ENCODE measurements around the gene PNRC1.
"Not testable (repeated sequence)": the region's sequence is repeated elsewhere in the genome, so short reads cannot be mapped to it uniquely, and the experiment has no call there.

The PNRC1 gene

DNA sequence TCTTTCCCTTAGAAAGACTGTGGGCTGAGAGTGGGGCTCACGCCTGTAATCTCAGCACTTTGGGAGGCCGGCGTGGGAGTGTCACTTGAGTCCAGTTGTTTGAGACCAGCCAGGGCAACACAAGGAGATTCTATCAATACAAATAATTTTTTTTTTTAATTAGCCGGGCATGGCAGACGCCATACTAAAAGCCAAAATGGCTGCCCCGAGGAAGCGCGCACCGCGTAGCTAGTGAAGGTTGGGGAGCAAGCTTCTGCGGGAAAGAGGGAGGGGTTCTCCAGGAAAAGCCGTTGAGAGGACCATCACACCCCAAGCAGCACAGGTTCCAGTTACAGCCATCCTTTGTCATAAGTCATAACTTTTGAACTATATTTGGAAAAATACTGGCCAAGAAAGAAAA, 21.3 kb upstream of the PNRC1 start:
- no peak for DNase-seq (ENCODE audit: low read depth)

GRCh38 chr6:89063881-89064280, 16.7 kb upstream of the PNRC1 start:
- no peak for DNase-seq (ENCODE audit: low read depth)

GRCh38 chr6:89064931-89065330, 15.6 kb upstream of the PNRC1 start:
- not testable (repeated sequence) for DNase-seq (ENCODE audit: low read depth)

- not testable (repeated sequence) for DNase-seq (ENCODE audit: low read depth)
Measured at GRCh38 chr6:89066121-89066520, 14.4 kb upstream of the PNRC1 start.

DNA sequence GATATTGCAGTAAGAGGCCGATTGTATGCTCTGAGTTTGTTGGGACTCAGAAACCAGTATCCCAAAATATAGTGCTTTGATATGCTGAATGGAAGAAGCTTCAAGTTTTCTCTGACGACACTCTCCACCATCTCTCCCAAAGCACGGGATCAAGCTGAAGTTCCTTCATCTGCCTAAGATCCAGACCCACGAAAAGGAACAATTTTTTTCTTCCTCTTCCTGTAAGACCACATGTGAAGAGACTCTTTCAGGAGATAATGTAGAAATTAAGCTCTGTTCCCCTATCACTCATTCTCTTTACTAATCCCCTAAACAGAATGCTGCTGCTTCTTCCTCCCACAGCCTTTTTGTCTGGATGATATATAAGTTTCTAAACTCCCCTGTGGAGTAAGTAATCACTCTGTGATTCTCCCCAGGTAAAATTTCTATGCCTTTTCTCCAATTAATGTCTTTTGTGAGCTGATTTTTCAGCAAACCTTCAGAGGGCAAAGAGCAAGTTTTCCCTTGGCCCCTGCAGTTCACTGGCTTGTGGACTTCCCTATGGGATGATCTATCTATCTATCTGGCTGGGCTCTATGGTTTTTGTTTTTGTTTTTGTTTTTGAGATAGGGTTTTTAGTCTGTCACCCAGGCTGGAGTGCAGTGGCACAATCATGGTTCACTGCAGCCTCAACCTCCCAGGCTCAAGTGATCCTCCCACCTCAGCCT, 13.5 kb upstream of the PNRC1 start:
- no peak for DNase-seq (ENCODE audit: low read depth)

DNA sequence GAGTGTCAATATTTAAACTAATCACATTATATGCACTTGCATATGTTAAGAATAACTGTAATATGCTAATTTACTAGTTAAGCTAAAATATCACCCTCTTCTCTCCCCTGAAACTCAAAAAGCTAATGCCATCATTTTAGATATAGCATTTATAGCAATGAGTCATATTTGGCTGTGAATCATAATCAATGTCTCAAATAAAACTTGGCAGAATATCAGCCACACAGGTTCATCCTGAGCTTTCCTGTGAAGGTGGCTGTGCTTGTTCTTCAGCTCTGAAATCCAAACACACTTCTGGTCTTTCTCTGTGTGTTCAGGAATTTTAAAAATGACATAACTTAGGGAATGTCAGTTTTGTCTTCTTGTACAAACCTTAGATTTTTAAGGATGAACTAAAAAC, 12.8 kb upstream of the PNRC1 start:
- DNase-seq (ENCODE audit: low read depth), result no peak

GRCh38 chr6:89068695-89069094, 11.9 kb upstream of the PNRC1 start:
- DNase-seq (ENCODE audit: low read depth), result no peak

DNA sequence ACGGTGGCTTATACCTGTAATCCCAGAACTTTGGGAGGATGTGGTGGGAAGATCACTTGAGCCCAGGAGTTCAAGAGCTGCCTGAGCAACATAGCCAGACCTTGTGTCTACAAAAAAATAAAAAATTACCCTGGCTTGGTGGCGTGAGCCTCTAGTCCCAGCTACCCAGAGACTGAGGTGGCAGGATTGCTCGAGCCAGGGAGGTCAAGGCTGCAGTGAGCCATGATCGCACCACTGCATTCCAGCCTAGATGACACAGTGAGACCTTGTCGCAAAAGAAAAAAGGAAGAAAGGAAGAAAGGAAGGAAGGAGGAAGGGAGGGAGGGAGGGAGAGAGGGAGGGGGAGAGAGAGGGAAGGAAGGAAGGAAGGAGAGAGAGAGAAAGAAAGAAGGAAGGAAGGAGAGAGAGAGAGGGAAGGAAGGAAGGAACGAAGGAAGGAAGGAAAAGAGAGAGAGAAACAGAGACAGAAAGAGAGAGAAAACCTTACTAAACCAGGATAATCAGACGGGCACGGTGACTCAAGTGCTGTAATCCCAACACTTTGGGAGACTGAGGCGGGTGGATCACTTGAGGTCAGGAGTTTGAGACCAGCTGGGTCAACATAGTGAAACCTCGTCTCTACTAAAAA, 10.9 kb upstream of the PNRC1 start:
- DNase-seq (ENCODE audit: low read depth), result no peak

GRCh38 chr6:89071036-89071435, 9.5 kb upstream of the PNRC1 start:
- no peak for DNase-seq (ENCODE audit: low read depth)

GRCh38 chr6:89073014-89073620, 7.4 kb upstream of the PNRC1 start:
- DNase-seq (ENCODE audit: low read depth), result no peak

DNA sequence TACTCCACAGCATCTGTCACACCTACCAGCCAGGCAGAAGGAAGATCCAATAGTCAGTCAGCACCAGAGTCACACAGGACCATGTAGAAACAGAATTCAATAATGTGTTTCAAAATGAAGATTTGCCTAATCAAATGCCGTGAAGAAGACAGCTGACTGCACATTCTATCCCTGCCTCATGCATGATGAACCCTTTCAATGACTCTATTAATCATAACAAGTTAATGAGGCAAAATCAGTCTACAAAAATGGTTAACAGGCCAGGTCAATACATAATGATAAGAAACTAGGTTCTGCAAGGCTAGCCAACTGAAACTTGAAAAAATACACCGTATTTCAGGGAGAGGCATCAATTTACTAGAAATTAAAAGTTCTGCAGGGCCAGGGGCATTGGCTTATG, 6.7 kb upstream of the PNRC1 start:
- DNase-seq (ENCODE audit: low read depth), result no peak

- DNase-seq (ENCODE audit: low read depth), result peak; percentile 67
Measured at GRCh38 chr6:89079511-89080234, 878 bp upstream of the PNRC1 start.

DNA sequence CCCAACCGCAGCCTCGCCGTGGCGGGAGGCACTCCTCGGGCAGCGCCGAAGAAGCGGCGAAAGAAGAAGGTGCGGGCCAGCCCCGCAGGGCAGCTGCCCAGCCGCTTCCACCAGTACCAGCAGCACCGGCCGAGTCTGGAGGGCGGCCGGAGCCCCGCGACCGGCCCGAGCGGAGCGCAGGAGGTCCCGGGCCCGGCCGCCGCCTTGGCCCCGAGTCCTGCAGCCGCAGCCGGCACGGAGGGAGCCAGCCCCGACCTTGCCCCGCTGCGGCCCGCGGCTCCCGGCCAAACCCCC, 525 bp downstream of the PNRC1 start:
- DNase-seq (ENCODE audit: low read depth), result no peak

DNA sequence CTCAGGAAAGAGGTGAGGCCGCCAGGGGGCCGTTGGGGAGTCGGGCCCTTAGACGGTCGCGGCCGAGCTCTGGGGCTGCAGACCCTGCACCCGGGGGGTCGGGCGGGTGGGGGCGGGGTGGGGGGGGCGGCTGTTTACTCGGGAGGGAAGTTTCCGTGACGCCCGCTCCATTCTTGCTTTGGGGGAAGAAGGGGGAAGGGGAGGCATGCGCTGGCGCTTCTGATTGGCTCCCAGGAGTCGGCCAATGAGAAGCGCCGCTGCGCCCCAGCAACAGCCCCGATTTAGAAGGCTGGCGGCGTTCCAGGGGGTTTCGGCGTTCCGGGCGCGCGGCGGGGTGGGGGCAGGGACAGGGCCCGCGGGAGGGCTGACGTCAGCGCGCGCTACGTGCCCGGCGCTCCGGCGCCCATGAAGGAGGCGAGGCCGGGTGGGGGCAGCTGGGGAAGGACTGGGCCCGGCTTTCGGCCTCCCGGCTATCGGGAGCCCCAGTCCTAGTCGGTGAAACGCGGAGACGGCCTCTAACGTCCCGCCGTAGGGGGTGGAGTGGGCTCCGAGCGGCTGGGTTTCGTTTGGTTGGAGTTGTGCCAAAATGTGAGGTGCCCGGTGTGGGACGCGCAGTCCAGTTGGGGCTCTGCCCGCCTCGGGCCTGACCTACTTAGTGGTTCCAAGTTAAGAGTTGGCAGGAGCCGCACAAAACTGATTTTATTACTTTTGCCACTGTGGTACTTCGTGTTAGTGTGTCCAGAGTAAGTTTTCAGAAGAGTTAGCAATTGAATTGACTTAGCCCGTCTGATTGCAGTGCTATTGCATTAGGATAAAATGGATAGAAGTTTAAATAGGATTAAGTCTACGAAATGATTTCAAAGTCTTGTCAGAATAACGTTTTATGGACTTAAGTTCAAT, 1.1 kb downstream of the PNRC1 start:
- peak; percentile 98 for DNase-seq (ENCODE audit: low read depth)

DNA sequence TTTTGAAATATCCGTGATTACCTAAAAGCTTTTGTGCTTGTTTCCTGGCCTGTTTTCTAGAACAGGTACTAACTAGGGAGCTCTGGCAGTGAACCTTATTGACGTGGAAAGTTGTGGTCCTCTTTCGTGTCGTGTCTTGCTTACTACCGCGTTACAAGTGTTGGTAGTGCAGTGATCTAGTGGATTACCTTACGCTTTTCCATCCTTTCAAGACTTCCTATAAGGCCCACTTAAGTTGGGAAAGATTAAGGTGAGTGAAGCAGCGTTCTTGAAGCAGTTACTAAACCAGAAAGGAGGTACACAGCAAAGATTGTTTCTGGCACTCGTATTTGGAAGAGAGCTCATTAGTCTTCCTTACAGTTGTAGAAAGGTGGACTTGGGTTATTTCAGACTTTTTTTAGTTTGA, 1.9 kb downstream of the PNRC1 start:
- DNase-seq (ENCODE audit: low read depth), result peak; percentile 19

- DNase-seq (ENCODE audit: low read depth), result no peak
Measured at GRCh38 chr6:89084542-89084941, 4.0 kb downstream of the PNRC1 start.

- peak; percentile 6 for DNase-seq (ENCODE audit: low read depth)
Measured at GRCh38 chr6:89084954-89085353, 4.4 kb downstream of the PNRC1 start.

DNA sequence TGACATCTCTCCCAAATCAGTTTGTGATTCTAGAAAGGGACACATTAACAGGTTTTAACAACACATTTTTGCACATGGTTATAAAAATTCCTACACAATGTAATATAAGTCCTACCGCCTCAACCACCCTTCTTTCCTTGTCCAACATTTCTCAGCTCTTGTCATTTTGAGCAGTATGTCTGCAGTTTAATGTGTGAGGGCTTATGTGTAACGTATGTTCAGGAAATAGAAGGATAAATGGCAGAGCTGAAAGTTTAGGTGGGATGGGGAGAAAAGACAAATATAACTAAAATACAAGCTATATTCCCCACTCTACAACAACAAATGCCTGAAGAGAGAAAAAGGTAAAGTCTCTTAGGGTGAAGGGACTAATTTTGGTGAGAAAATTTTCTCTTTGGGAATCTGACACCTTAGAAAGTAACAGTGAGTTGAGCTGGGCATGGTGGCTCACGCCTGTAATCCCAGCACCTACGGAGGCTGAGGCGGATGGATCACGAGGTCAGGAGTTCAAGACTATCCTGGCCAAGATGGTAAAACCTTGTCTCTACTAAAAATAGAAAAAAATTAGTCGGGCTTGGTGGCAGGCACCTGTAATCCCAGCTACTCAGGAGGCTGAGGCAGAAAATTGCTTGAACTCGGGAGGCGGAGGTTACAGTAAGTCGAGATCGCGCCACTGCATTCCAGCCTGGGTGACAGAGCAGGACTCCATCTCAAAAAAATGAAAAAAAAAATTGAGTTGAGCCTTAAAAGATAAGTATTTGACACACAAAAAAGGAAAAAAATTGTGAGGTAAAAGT, 5.1 kb downstream of the PNRC1 start:
- peak; percentile 5 for DNase-seq (ENCODE audit: low read depth)

GRCh38 chr6:89087881-89088280, 7.3 kb downstream of the PNRC1 start:
- DNase-seq (ENCODE audit: low read depth), result no peak

DNA sequence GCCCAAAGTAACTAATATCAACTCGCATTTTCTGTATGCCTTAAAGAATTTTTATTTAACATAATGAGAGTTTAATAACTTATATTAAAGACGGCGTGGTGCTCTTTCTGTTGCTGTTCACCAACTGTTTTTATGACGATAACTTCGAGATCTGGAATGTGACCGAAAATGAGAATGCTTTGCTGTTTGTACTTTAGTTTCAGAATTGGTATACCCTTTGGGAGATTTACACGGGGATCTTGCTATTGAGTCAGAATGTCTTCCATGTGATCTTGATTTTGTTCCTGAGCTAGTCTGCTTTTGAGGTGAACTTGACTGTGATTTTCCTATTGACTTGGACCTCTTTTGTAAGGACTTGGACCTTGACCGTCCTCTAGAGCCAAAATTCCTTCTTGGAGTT, 17.9 kb downstream of the PNRC1 start:
- DNase-seq (ENCODE audit: low read depth), result no peak

GRCh38 chr6:89100114-89100513, 19.6 kb downstream of the PNRC1 start:
- no peak for DNase-seq (ENCODE audit: low read depth)
